ACC112 (cell line): ENCODE results near the gene SIRPB2.

Source experiments
- H2AFZ ChIP-seq: fragments of 200-600 bp; sonication (generic); one replicate; pipeline ENCODE4 v1.6.0; 2017; ENCODE audit warnings: antibody characterized with exemption, low read length; ENCODE audit not compliant: unreplicated experiment
- H3K27ac ChIP-seq: fragments of 200-600 bp; sonication (generic); 2 replicates; pipeline ENCODE4 v1.5.1; 2014; ENCODE audit warnings: low read depth, mild to moderate bottlenecking, antibody characterized with exemption, low read length, moderate library complexity
- H3K27me3 ChIP-seq: fragments of 200-600 bp; sonication (generic); 2 replicates; pipeline ENCODE4 v1.6.1; 2014; ENCODE audit warnings: mild to moderate bottlenecking, antibody characterized with exemption, low read length, moderate library complexity, mixed read lengths; ENCODE audit not compliant: insufficient read depth
- H3K36me3 ChIP-seq: fragments of 200-600 bp; sonication (generic); 2 replicates; pipeline ENCODE4 v1.6.1; 2016; ENCODE audit warnings: mild to moderate bottlenecking, antibody characterized with exemption, low read length, moderate library complexity, mixed read lengths; ENCODE audit not compliant: insufficient read depth
- H3K4me1 ChIP-seq: fragments of 200-600 bp; sonication (generic); one replicate; pipeline ENCODE4 v1.6.1; 2016; ENCODE audit warnings: low read length, mixed read lengths; ENCODE audit not compliant: insufficient read depth, unreplicated experiment, control insufficient read depth
- H3K4me3 ChIP-seq: fragments of 200-600 bp; sonication (generic); 2 replicates; pipeline ENCODE4 v1.5.1; 2014; ENCODE audit warnings: mild to moderate bottlenecking, low read depth, low read length
- H3K79me2 ChIP-seq: fragments of 200-600 bp; sonication (generic); one replicate; pipeline ENCODE4 v1.6.0; 2016; ENCODE audit warnings: low read length; ENCODE audit not compliant: control insufficient read depth, unreplicated experiment, insufficient read depth

SIRPB2 gene

GRCh38 chr20:1471242-1471641, 20.0 kb downstream of the SIRPB2 start:
- no peaks in the 10 kb centered on the region for H3K36me3 ChIP-seq
- peaks cover 1% of the 10 kb centered on the region for H3K79me2 ChIP-seq
- H3K4me1 ChIP-seq, result peaks cover 20% of the 10 kb centered on the region
- peak overlapping the region; percentile 84 for H3K27ac ChIP-seq
- no peaks in the 10 kb centered on the region for H3K27me3 ChIP-seq
- no peak overlapping the region for H3K4me3 ChIP-seq
- peak overlapping the region; percentile 89 for H2AFZ ChIP-seq

DNA sequence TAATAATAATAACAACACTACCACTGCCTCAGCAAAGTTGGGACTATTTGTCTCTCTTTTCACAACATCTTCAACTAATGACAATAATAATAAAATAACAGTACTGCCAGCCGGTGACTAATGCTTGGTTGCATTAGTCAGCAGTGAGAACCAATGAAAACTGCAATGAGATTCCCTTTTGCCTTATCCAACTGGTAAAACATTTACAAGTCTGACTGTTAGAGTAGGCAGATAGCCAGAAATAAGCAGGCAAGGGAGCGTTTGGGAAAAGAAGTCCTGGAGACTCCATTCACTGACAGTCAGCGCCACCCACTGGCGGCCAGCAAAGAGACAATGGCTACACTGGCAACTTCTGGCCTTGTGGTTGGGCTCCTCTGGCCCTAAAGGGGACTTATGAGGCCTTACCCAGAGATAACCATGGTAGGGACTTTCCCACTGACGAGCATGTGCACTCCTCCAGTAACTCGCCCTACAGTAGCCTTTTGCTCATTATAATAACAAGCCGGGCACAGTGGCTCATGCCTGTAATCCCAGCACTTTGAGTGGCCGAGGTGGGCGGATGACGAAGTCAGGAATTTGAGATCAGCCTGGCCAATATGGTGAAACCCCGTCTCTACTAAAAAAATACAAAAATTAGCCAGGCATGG, 21.2 kb downstream of the SIRPB2 start:
- Histone ChIP-seq H2AFZ (peak overlapping the region; percentile 63), H3K4me1 (peaks cover 28% of the 10 kb centered on the region), H3K27ac (peak overlapping the region; percentile 84), H3K27me3 (no peaks in the 10 kb centered on the region), H3K4me3 (no peak overlapping the region; the same call in 1 of the 2 replicates), H3K36me3 (no peaks in the 10 kb centered on the region), H3K79me2 (peaks cover 13% of the 10 kb centered on the region)

DNA sequence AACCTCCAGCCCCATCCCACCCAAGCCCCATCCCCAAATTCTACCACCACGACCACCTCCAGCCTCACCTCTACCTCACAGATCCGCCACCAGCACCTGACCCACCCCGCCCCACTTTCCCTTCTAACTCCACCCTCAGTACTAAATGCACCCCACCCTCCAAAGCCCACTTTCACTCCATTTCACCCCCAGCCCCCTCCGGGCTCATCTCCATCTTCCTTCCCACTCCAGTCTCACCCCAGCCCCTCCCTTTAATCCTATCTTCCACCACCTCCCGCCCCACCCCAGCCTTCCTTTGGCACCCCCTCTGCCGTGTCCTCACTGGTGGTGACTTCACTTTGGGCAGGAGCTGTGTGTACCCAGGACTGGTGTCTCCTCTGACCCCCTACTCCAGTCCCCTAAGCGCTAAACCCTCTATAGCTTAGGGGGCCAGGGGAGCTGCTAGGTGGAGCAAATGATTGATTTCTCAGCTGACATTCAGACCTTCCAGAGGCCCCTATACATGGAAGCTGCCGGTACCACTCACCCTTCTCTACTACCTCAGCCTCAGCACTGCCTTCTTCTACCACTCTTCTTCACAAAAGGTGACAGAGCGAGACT, 21.8 kb downstream of the SIRPB2 start:
- Histone ChIP-seq H2AFZ (peak overlapping the region; percentile 63), H3K27me3 (no peaks in the 10 kb centered on the region), H3K4me3 (peak overlapping the region; percentile 29; the same call in 1 of the 2 replicates), H3K79me2 (peaks cover 20% of the 10 kb centered on the region), H3K4me1 (peaks cover 34% of the 10 kb centered on the region), H3K27ac (peak overlapping the region; percentile 84), H3K36me3 (no peaks in the 10 kb centered on the region)

GRCh38 chr20:1468117-1468624, 23.0 kb downstream of the SIRPB2 start:
- Histone ChIP-seq H3K36me3 (peaks cover 7% of the 10 kb centered on the region; the same call in 1 of the 2 replicates), H3K4me3 (no peak overlapping the region), H3K4me1 (peaks cover 40% of the 10 kb centered on the region)

DNA sequence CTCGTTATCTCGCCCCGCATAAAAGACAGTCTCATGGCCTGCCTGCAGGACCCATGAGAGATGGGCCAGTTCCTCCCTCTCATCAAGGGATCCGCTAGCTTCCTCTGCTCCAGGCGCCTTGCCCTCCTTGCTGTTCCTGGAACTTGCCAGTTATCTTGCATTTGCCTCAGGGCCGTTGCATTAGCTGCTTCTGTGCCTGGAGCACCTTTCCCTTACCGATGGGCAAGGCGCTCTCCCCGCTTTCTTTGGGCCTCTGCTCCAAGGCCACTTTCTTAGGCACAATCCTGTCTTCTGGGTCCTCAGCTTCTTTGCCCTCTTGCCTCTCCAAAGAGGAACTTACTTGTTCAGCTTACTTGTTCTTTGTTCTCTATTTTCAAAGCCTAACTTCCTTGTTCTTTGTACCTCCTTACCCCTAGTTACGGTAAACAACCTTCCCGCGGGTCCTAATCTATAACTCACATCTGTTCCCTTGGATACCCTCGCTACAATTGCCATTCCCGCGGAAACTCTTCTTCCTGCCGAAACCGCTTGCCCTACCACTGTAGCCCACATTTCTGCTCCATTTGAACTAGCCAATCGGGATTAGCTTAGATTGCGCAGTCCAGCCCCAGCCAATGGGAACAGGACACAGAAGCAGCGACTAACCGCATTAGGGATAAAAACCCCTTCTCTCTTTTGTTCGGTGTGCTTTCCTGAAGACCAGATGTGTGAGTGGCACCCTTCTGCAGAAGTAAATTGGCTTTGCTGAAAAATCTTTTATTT, 23.7 kb downstream of the SIRPB2 start:
- H3K27ac ChIP-seq, result no peak overlapping the region
- H3K27me3 ChIP-seq, result no peaks in the 10 kb centered on the region
- H2AFZ ChIP-seq, result no peak overlapping the region
- peak overlapping the region; percentile 25; the same call in 1 of the 2 replicates for H3K4me3 ChIP-seq
- peaks cover 10% of the 10 kb centered on the region; the same call in 1 of the 2 replicates for H3K36me3 ChIP-seq
- H3K4me1 ChIP-seq, result peaks cover 40% of the 10 kb centered on the region
- H3K79me2 ChIP-seq, result peaks cover 38% of the 10 kb centered on the region

More at GRCh38 chr20:1468117-1468624, 23.0 kb downstream of the SIRPB2 start:
- Histone ChIP-seq H3K27ac (no peak overlapping the region), H2AFZ (no peak overlapping the region), H3K79me2 (peaks cover 32% of the 10 kb centered on the region), H3K27me3 (no peaks in the 10 kb centered on the region)

DNA sequence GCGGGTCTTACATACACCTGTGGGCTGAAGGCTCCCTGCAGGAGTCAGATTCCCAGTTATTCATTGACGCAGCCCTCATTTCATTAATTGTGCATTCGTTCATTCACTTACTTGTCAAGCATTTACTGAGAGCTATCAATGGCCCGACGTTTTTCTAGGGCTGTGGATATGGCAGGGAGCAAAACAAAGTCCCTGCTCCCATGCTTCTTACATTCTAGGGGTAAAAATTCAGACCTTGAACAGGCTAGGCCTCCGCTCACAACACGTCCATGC, 24.2 kb downstream of the SIRPB2 start:
- no peak overlapping the region for H3K27ac ChIP-seq
- H3K36me3 ChIP-seq, result peaks cover 10% of the 10 kb centered on the region; the same call in 1 of the 2 replicates
- peaks cover 40% of the 10 kb centered on the region for H3K79me2 ChIP-seq
- H3K27me3 ChIP-seq, result no peaks in the 10 kb centered on the region
- H2AFZ ChIP-seq, result no peak overlapping the region
- peaks cover 40% of the 10 kb centered on the region for H3K4me1 ChIP-seq
- H3K4me3 ChIP-seq, result peak overlapping the region; percentile 25; the same call in 1 of the 2 replicates

DNA sequence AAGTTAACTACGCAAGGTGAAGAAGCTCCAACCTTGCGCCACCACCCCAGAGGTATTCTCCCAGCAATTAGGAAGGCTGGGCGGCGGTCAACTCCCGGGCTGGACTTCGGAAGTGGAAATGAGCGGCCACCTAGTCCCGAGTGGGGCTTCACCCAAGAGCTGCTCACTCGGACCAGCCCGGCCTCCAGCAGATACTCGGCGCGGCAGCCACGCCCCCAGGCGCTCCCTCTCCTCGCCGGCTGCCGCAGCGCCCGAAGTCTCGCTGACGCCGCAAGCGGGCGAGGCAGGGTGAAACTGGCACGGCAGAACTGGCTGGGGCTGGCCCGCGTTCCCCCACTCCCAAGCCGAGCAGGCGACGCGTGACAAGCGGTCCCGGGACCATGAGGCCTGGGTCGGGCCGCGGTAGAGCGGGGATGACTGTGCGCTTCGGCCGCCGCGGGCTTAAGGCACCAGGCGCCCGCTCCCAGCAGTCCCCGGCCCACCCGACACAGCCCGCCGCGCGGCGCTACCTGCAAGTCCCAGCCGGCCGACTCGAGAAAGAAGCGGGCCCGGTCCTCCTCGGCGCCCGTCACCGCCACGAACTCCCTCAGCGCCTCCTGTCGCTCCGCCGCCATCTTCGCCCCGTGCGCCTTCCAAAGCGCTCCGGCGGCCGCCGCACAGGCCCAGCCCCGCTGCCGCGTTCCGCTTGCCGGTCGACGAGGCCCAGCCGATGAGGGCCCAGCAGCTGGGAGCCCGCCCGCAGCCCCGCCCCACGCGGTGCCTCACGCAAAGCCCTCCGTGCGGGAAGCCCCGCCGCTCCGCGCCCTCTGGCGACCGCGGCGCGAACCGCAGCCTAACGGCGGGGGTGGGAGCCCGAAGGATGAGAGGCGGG, 24.8 kb downstream of the SIRPB2 start, which contains the start of gene NSFL1C:
Gene NSFL1C (minus strand): TSS at position 639 of the 871 bp plus-strand sequence. CDS start 25 bp downstream, at position 614.
- Histone ChIP-seq H3K4me3 (peak within 1 kb of the TSS; percentile 92), H2AFZ (peak within 1 kb of the TSS; percentile 95), H3K79me2 (peaks cover 44% of the 10 kb centered on the region), H3K4me1 (peaks cover 40% of the 10 kb centered on the region), H3K36me3 (peaks cover 10% of the 10 kb centered on the region), H3K27ac (peak within 1 kb of the TSS; percentile 80), H3K27me3 (no peaks in the 10 kb centered on the region)

DNA sequence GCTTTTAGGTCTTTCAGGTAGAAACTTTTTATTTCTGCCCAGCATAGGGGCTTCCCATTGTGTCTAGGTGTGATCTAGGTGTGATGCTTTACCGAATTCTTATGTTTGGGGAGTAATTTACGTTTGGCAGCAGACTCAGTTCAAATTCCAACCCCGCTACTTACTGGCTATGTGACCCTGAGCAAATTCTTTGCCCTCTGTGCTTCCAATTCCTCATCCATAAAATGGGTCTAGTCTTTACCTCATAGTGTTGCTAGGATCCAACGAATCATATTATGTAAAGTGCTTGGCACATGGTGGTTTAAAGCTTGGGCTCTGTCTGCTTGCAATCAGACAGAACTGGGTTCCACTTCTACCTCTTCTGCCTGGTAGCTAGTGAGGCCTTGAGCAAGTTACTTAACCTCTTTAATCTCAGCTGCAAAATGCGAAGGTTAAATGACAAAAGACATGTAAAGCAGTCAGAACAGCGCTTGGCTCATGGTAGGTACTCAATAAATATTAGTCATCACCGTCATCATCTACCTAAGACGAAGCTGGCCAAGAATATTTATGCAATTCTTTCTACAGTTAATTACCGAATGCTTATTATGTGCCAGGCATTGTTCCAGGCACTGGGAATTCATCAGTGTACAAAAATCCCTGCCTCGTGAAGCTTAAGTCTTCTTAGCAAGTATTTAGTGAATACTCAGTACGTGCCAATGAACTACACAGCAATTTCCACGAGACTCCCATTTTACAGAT, 25.6 kb downstream of the SIRPB2 start:
- no peak overlapping the region for H2AFZ ChIP-seq
- H3K79me2 ChIP-seq, result peaks cover 51% of the 10 kb centered on the region
- peak overlapping the region; percentile 80; the same call in 1 of the 2 replicates for H3K27ac ChIP-seq

GRCh38 chr20:1463971-1464570, 27.1 kb downstream of the SIRPB2 start:
- Histone ChIP-seq H2AFZ (no peak overlapping the region), H3K27me3 (no peaks in the 10 kb centered on the region), H3K36me3 (peaks cover 23% of the 10 kb centered on the region), H3K27ac (no peak overlapping the region), H3K4me3 (no peak overlapping the region; the same call in 1 of the 2 replicates), H3K79me2 (peaks cover 59% of the 10 kb centered on the region), H3K4me1 (peaks cover 27% of the 10 kb centered on the region)

More for the DNA sequence above, 25.6 kb downstream of the SIRPB2 start:
- H3K4me3 ChIP-seq, result peak overlapping the region; percentile 92
- no peaks in the 10 kb centered on the region for H3K27me3 ChIP-seq
- peaks cover 10% of the 10 kb centered on the region for H3K36me3 ChIP-seq
- peaks cover 36% of the 10 kb centered on the region for H3K4me1 ChIP-seq
